ENCODE data around the gene PIGL.

The PIGL gene

GRCh38 chr17:16329519-16330271 is 112.7 kb downstream of the PIGL start:
- Histone ChIP-seq H3K27me3 (ENCODE audit: insufficient read depth, low read length) (no peaks in the 10 kb centered on the region), H3K4me3 (ENCODE audit: low read depth, low read length) (peak overlapping the region; percentile 67), H3K27ac (ENCODE audit: low read depth, low read length) (no peak overlapping the region), H3K4me1 (ENCODE audit: control insufficient read depth, insufficient read depth, low read length, unreplicated experiment) (peaks cover 13% of the 10 kb centered on the region), H3K79me2 (ENCODE audit: control insufficient read depth, insufficient read depth, low read length, unreplicated experiment) (no peaks in the 10 kb centered on the region), H2AFZ (ENCODE audit: low read length, unreplicated experiment) (no peak overlapping the region), H3K36me3 (ENCODE audit: insufficient read depth, low read length) (no peaks in the 10 kb centered on the region)

GRCh38 chr17:16338391-16338790 is 121.4 kb downstream of the PIGL start:
- Histone ChIP-seq H2AFZ (ENCODE audit: low read length, unreplicated experiment) (no peak overlapping the region), H3K79me2 (ENCODE audit: control insufficient read depth, insufficient read depth, low read length, unreplicated experiment) (no peaks in the 10 kb centered on the region), H3K4me1 (ENCODE audit: control insufficient read depth, insufficient read depth, low read length, unreplicated experiment) (no peaks in the 10 kb centered on the region), H3K27me3 (ENCODE audit: insufficient read depth, low read length) (no peaks in the 10 kb centered on the region), H3K36me3 (ENCODE audit: insufficient read depth, low read length) (no peaks in the 10 kb centered on the region), H3K4me3 (ENCODE audit: low read depth, low read length) (no peak overlapping the region), H3K27ac (ENCODE audit: low read depth, low read length) (no peak overlapping the region)

DNA sequence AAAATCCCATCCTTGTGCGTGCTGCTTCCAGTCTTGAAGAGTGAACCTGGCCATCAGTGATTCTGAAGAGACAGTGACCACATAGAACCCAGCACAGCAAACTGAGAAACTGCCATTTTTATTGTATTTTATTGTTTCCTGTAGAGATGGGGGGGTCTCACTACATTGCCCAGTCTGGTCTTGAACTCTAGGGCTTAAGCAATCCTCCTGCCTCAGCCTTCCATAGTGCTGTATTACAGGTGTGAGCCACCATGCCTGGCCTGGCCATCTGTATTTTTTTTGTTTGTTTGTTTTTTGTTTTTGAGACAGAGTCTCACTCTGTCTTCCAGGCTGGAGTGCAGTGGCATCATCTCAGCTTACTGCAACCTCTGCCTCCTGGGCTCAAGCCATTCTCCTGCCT is 122.4 kb downstream of the PIGL start:
- Histone ChIP-seq H3K4me3 (ENCODE audit: low read depth, low read length) (no peak overlapping the region), H3K36me3 (ENCODE audit: insufficient read depth, low read length) (0 out of 2 replicates have a peak, but pooled peaks cover 4% of the 10 kb centered on the region), H3K27ac (ENCODE audit: low read depth, low read length) (no peak overlapping the region)

DNA sequence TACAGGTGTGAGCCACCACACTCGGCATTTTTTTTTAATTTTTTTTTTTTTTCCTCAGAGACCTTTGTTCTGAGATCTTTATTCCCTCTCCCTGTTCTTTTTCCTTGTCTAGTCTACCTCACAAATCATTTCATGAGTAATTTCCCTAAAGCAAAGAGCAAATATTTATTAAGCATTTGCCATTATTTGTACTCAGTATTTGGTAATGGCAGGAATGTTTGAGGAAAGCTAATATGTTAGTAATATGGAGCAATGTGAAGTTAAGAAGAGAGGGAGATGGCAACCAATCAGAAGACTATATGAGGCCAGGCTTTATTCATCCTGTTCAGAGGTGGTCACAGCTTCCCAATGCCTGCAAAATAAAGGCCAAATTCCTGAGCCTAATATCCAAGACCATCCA is 122.9 kb downstream of the PIGL start:
- Histone ChIP-seq H2AFZ (ENCODE audit: low read length, unreplicated experiment) (no peak overlapping the region), H3K4me1 (ENCODE audit: control insufficient read depth, insufficient read depth, low read length, unreplicated experiment) (no peaks in the 10 kb centered on the region), H3K36me3 (ENCODE audit: insufficient read depth, low read length) (0 out of 2 replicates have a peak, but pooled peaks cover 5% of the 10 kb centered on the region), H3K4me3 (ENCODE audit: low read depth, low read length) (no peak overlapping the region), H3K79me2 (ENCODE audit: control insufficient read depth, insufficient read depth, low read length, unreplicated experiment) (no peaks in the 10 kb centered on the region), H3K27ac (ENCODE audit: low read depth, low read length) (no peak overlapping the region), H3K27me3 (ENCODE audit: insufficient read depth, low read length) (no peaks in the 10 kb centered on the region)

More for the DNA sequence above, 122.4 kb downstream of the PIGL start:
- Histone ChIP-seq H3K27me3 (ENCODE audit: insufficient read depth, low read length) (no peaks in the 10 kb centered on the region), H2AFZ (ENCODE audit: low read length, unreplicated experiment) (no peak overlapping the region), H3K4me1 (ENCODE audit: control insufficient read depth, insufficient read depth, low read length, unreplicated experiment) (no peaks in the 10 kb centered on the region), H3K79me2 (ENCODE audit: control insufficient read depth, insufficient read depth, low read length, unreplicated experiment) (no peaks in the 10 kb centered on the region)

GRCh38 chr17:16342979-16343378 is 126.0 kb downstream of the PIGL start:
- Histone ChIP-seq H3K36me3 (ENCODE audit: insufficient read depth, low read length) (peaks cover 11% of the 10 kb centered on the region; the same call in 1 of the 2 replicates), H2AFZ (ENCODE audit: low read length, unreplicated experiment) (no peak overlapping the region), H3K4me3 (ENCODE audit: low read depth, low read length) (no peak overlapping the region), H3K27ac (ENCODE audit: low read depth, low read length) (no peak overlapping the region), H3K27me3 (ENCODE audit: insufficient read depth, low read length) (no peaks in the 10 kb centered on the region), H3K79me2 (ENCODE audit: control insufficient read depth, insufficient read depth, low read length, unreplicated experiment) (no peaks in the 10 kb centered on the region), H3K4me1 (ENCODE audit: control insufficient read depth, insufficient read depth, low read length, unreplicated experiment) (no peaks in the 10 kb centered on the region)

DNA sequence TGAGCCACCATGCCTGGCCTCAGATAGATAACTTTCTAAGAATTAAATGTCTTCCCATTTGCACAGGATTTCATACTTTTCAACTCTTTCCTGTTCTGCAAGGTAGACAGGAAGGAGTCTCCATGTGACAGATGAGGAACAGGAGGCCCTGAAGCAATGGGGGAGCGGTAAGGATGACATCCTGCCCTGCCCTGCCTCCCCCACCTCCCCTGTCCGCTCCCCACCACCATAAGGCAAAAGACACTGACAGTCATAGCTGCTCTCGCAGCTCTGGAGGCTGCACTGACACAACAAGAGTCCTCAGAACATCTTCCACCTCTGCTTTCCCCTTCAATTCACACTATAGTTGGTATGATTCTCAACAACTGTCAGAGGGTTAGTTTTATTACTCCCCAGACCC is 126.6 kb downstream of the PIGL start:
- Histone ChIP-seq H3K27ac (ENCODE audit: low read depth, low read length) (no peak overlapping the region), H3K4me3 (ENCODE audit: low read depth, low read length) (no peak overlapping the region), H3K79me2 (ENCODE audit: control insufficient read depth, insufficient read depth, low read length, unreplicated experiment) (no peaks in the 10 kb centered on the region), H2AFZ (ENCODE audit: low read length, unreplicated experiment) (no peak overlapping the region), H3K27me3 (ENCODE audit: insufficient read depth, low read length) (no peaks in the 10 kb centered on the region), H3K4me1 (ENCODE audit: control insufficient read depth, insufficient read depth, low read length, unreplicated experiment) (no peaks in the 10 kb centered on the region), H3K36me3 (ENCODE audit: insufficient read depth, low read length) (peaks cover 11% of the 10 kb centered on the region; the same call in 1 of the 2 replicates)

GRCh38 chr17:16345565-16345964 is 128.6 kb downstream of the PIGL start:
- H3K4me1 ChIP-seq (ENCODE audit: control insufficient read depth, insufficient read depth, low read length, unreplicated experiment): no peaks in the 10 kb centered on the region
- peaks cover 11% of the 10 kb centered on the region; the same call in 1 of the 2 replicates for H3K36me3 ChIP-seq (ENCODE audit: insufficient read depth, low read length)
- H3K27me3 ChIP-seq (ENCODE audit: insufficient read depth, low read length): no peaks in the 10 kb centered on the region
- H3K4me3 ChIP-seq (ENCODE audit: low read depth, low read length): no peak overlapping the region
- H3K27ac ChIP-seq (ENCODE audit: low read depth, low read length): no peak overlapping the region
- no peak overlapping the region for H2AFZ ChIP-seq (ENCODE audit: low read length, unreplicated experiment)
- peaks cover 7% of the 10 kb centered on the region for H3K79me2 ChIP-seq (ENCODE audit: control insufficient read depth, insufficient read depth, low read length, unreplicated experiment)

- Histone ChIP-seq H3K27me3 (ENCODE audit: insufficient read depth, low read length) (no peaks in the 10 kb centered on the region), H3K27ac (ENCODE audit: low read depth, low read length) (no peak overlapping the region), H3K36me3 (ENCODE audit: insufficient read depth, low read length) (peaks cover 11% of the 10 kb centered on the region; the same call in 1 of the 2 replicates)
Observed at GRCh38 chr17:16346721-16347271, 129.8 kb downstream of the PIGL start.

GRCh38 chr17:16348586-16348985 is 131.6 kb downstream of the PIGL start:
- Histone ChIP-seq H3K27me3 (ENCODE audit: insufficient read depth, low read length) (no peaks in the 10 kb centered on the region), H3K4me1 (ENCODE audit: control insufficient read depth, insufficient read depth, low read length, unreplicated experiment) (peaks cover 6% of the 10 kb centered on the region), H2AFZ (ENCODE audit: low read length, unreplicated experiment) (no peak overlapping the region), H3K27ac (ENCODE audit: low read depth, low read length) (no peak overlapping the region), H3K79me2 (ENCODE audit: control insufficient read depth, insufficient read depth, low read length, unreplicated experiment) (peaks cover 29% of the 10 kb centered on the region), H3K4me3 (ENCODE audit: low read depth, low read length) (no peak overlapping the region), H3K36me3 (ENCODE audit: insufficient read depth, low read length) (peaks cover 11% of the 10 kb centered on the region; the same call in 1 of the 2 replicates)

More at GRCh38 chr17:16346721-16347271, 129.8 kb downstream of the PIGL start:
- Histone ChIP-seq H3K4me1 (ENCODE audit: control insufficient read depth, insufficient read depth, low read length, unreplicated experiment) (peaks cover 6% of the 10 kb centered on the region), H3K4me3 (ENCODE audit: low read depth, low read length) (no peak overlapping the region), H3K79me2 (ENCODE audit: control insufficient read depth, insufficient read depth, low read length, unreplicated experiment) (peaks cover 19% of the 10 kb centered on the region), H2AFZ (ENCODE audit: low read length, unreplicated experiment) (no peak overlapping the region)

DNA sequence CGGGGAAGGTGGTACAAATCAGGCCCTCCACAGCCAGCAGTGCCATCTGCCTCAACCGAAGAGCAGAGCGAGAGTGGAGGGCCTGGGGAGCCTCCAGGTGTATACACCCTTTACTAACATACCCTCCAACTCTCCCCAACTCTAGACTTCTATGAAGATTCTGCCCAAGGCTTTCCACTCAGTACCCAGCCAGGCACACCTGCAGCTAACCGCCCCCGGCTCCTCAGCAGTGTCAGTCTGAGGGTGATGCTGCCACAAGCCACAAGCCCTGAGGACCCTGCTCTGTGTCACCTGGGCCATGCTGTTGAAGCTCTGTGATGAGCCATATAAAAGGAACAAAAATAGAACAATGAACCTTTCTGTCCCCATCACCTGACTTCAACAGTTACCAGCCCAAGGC is 132.4 kb downstream of the PIGL start:
- peaks cover 29% of the 10 kb centered on the region for H3K79me2 ChIP-seq (ENCODE audit: control insufficient read depth, insufficient read depth, low read length, unreplicated experiment)
- H3K4me3 ChIP-seq (ENCODE audit: low read depth, low read length): no peak overlapping the region
- peaks cover 6% of the 10 kb centered on the region for H3K4me1 ChIP-seq (ENCODE audit: control insufficient read depth, insufficient read depth, low read length, unreplicated experiment)
- no peaks in the 10 kb centered on the region for H3K27me3 ChIP-seq (ENCODE audit: insufficient read depth, low read length)
- H2AFZ ChIP-seq (ENCODE audit: low read length, unreplicated experiment): no peak overlapping the region
- H3K36me3 ChIP-seq (ENCODE audit: insufficient read depth, low read length): peaks cover 6% of the 10 kb centered on the region; the same call in 1 of the 2 replicates
- no peak overlapping the region for H3K27ac ChIP-seq (ENCODE audit: low read depth, low read length)

GRCh38 chr17:16351831-16352230 is 134.8 kb downstream of the PIGL start:
- Histone ChIP-seq H3K27me3 (ENCODE audit: insufficient read depth, low read length) (no peaks in the 10 kb centered on the region), H3K4me3 (ENCODE audit: low read depth, low read length) (peak overlapping the region; percentile 89), H3K36me3 (ENCODE audit: insufficient read depth, low read length) (peaks cover 6% of the 10 kb centered on the region; the same call in 1 of the 2 replicates), H3K4me1 (ENCODE audit: control insufficient read depth, insufficient read depth, low read length, unreplicated experiment) (peaks cover 6% of the 10 kb centered on the region), H3K79me2 (ENCODE audit: control insufficient read depth, insufficient read depth, low read length, unreplicated experiment) (peaks cover 29% of the 10 kb centered on the region), H3K27ac (ENCODE audit: low read depth, low read length) (peak overlapping the region; percentile 18; the same call in 1 of the 2 replicates), H2AFZ (ENCODE audit: low read length, unreplicated experiment) (peak overlapping the region; percentile 45)

Data from ACC112 (cell line).